GM23338 (cell line): Measurements from ENCODE around the gene PDE4B. TPM values are rescaled to one million over a fixed set of nuclear protein-coding genes. Genes with fewer than 3 reads are reported as not detected.

Source experiments
- ATAC-seq: fragments of 200-7000 bp; cut with Tn5 transposase; 3 replicates; pipeline ENCODE4 v1.9.1; 2020
- DNase-seq: peaks from one replicate; pipeline ENCODE4 v3.0.0-alpha.2; 2015; ENCODE audit warnings: low spot score
- H2AFZ ChIP-seq: fragments of 200-600 bp; sonication (generic); 2 replicates; pipeline ENCODE4 v1.8.0; 2016; ENCODE audit warnings: antibody characterized with exemption, mild to moderate bottlenecking, moderate library complexity
- H3F3A ChIP-seq: fragments of 200-600 bp; sonication (generic); replicated peaks from 2 replicates; pipeline ENCODE4 v1.8.0; 2017; ENCODE audit warnings: antibody characterized with exemption, mixed run types, low read depth
- H3K27ac ChIP-seq: fragments of 200-600 bp; sonication (generic); 2 replicates; pipeline ENCODE4 v1.6.1; 2016; ENCODE audit warnings: low read depth
- H3K27me3 ChIP-seq: fragments of 200-600 bp; sonication (generic); 2 replicates; pipeline ENCODE4 v1.8.0; 2016; ENCODE audit warnings: mild to moderate bottlenecking, mixed run types, moderate library complexity; ENCODE audit not compliant: insufficient read depth
- H3K36me3 ChIP-seq: fragments of 200-600 bp; sonication (generic); 2 replicates; pipeline ENCODE4 v1.8.0; 2016; ENCODE audit warnings: mild to moderate bottlenecking; ENCODE audit not compliant: insufficient read depth
- H3K4me1 ChIP-seq: fragments of 200-600 bp; sonication (generic); 2 replicates; pipeline ENCODE4 v1.8.0; 2016; ENCODE audit warnings: mild to moderate bottlenecking, moderate library complexity; ENCODE audit not compliant: insufficient read depth
- H3K4me2 ChIP-seq: fragments of 200-600 bp; sonication (generic); 2 replicates; pipeline ENCODE4 v1.7.1; 2017; ENCODE audit warnings: mixed run types
- H3K4me3 ChIP-seq: fragments of 200-600 bp; sonication (generic); 2 replicates; pipeline ENCODE4 v1.6.1; 2016; ENCODE audit warnings: mixed run types
- H3K79me2 ChIP-seq: fragments of 200-600 bp; sonication (generic); replicated peaks from 2 replicates; pipeline ENCODE4 v1.8.0; 2017; ENCODE audit warnings: mild to moderate bottlenecking; ENCODE audit not compliant: insufficient read depth
- H3K9me2 ChIP-seq: fragments of 200-600 bp; sonication (generic); 2 replicates; pipeline ENCODE4 v1.8.0; 2017; ENCODE audit not compliant: insufficient read depth
- H4K20me1 ChIP-seq: fragments of 200-600 bp; sonication (generic); replicated peaks from 2 replicates; pipeline ENCODE4 v1.8.0; 2017; ENCODE audit warnings: mild to moderate bottlenecking; ENCODE audit not compliant: insufficient read depth
- H3K27ac Mint-ChIP-seq: 2 replicates; pipeline ENCODE4 v1.8.0; 2020; ENCODE audit warnings: inconsistent platforms, mild to moderate bottlenecking, moderate library complexity, mixed read lengths
- H3K27me3 Mint-ChIP-seq: 3 replicates; pipeline ENCODE4 v1.8.0; 2022; ENCODE audit warnings: low read depth, mild to moderate bottlenecking, moderate library complexity, mixed read lengths, inconsistent platforms; ENCODE audit not compliant: insufficient read depth, poor library complexity
- H3K36me3 Mint-ChIP-seq: 3 replicates; pipeline ENCODE4 v1.8.0; 2021; ENCODE audit warnings: low read depth, mild to moderate bottlenecking, inconsistent platforms, moderate library complexity, mixed read lengths
- H3K4me1 Mint-ChIP-seq: 3 replicates; pipeline ENCODE4 v1.8.0; 2020; ENCODE audit warnings: mild to moderate bottlenecking, inconsistent platforms, mixed read lengths
- H3K4me3 Mint-ChIP-seq: 3 replicates; pipeline ENCODE4 v1.8.0; 2021; ENCODE audit warnings: moderate library complexity, mild to moderate bottlenecking, inconsistent platforms, mixed read lengths
- H3K9me3 Mint-ChIP-seq: 3 replicates; pipeline ENCODE4 v1.8.0; 2020; ENCODE audit warnings: moderate library complexity, mild to moderate bottlenecking, inconsistent platforms, mixed read lengths
- CTCF ChIP-seq, 2 experiments: fragments of 200-600 bp in 1 of 2; sonication (generic) in 1 of 2; conservative IDR thresholded peaks; 2 replicates each; pipeline versions ENCODE4 v1.5.1 to v1.6.1; 2016 to 2017; ENCODE audit warnings: antibody characterized with exemption in 2 of 2, low read depth in 2 of 2, mild to moderate bottlenecking in 2 of 2, moderate library complexity in 1 of 2
- EZH2 ChIP-seq: fragments of 200-600 bp; sonication (generic); IDR thresholded peaks from one replicate; pipeline ENCODE4 v1.8.0; 2017; ENCODE audit warnings: antibody characterized with exemption, mild to moderate bottlenecking, low read depth; ENCODE audit not compliant: unreplicated experiment
- EZH2phosphoT487 ChIP-seq: fragments of 200-600 bp; sonication (generic); IDR thresholded peaks from one replicate; pipeline ENCODE4 v1.8.1; 2018; ENCODE audit warnings: antibody characterized with exemption; ENCODE audit not compliant: unreplicated experiment
- NANOG ChIP-seq: IDR thresholded peaks from 2 replicates; pipeline ENCODE4 v1.6.1; 2016; ENCODE audit warnings: antibody characterized with exemption, borderline replicate concordance
- STAT1 ChIP-seq: IDR thresholded peaks from one replicate; pipeline ENCODE4 v1.6.1; 2016; ENCODE audit warnings: antibody characterized with exemption; ENCODE audit not compliant: unreplicated experiment
- ZNF114 ChIP-seq: fragments of 250-450 bp; sonication (Bioruptor Pico); IDR thresholded peaks from 2 replicates; pipeline ENCODE4 v1.5.0; 2020; ENCODE audit warnings: mild to moderate bottlenecking, moderate library complexity
- ZNF331 ChIP-seq: fragments of 250-450 bp; sonication (Bioruptor Pico); IDR thresholded peaks from 2 replicates; pipeline ENCODE4 v1.5.0; 2020; ENCODE audit warnings: low read depth, mild to moderate bottlenecking, moderate library complexity
- ZNF462 ChIP-seq: fragments of 250-450 bp; sonication (Bioruptor Pico); IDR thresholded peaks from 2 replicates; pipeline ENCODE4 v1.5.0; 2020; ENCODE audit warnings: mild to moderate bottlenecking, moderate library complexity
- polyA plus RNA-seq: library from polyadenylated mRNA; unstranded; fragments of >200 nt; fragmentation: Nextera tagmentation; extraction: Ambion mirVana; gene quantifications from 2 replicates; pipeline ENCODE4 v1.2.1, GENCODE V29; 2016
- total RNA-seq: library from RNA; depleted of rRNA; stranded (reverse); fragments of >200 nt; shearing (Covaris generic); gene quantifications from 2 replicates; pipeline ENCODE4 v1.2.3, GENCODE V29; 2014

PDE4B gene
- total and polyA plus RNA-seq, 2 experiments from 2014 or later = 14.0 to 25.6 TPM

GRCh38 chr1:66351913-66352312, 559.2 kb downstream of the PDE4B start (continued):
- no peak for TF ChIP-seq ZNF462
- TF ChIP-seq NANOG = no peak

- ATAC-seq (no peak), DNase-seq (no peak)
- Histone ChIP-seq H4K20me1 (no peaks in the 10 kb centered on the region), H3K36me3 (no peaks in the 10 kb centered on the region), H3K4me1 (peaks cover 74% of the 10 kb centered on the region), H3K9me2 (no peaks in the 10 kb centered on the region), H3K4me3 (peak overlapping the region; percentile 46; the same call in 1 of the 2 replicates), H3K27me3 (no peaks in the 10 kb centered on the region), H2AFZ (no peak overlapping the region), H3K27ac (peak overlapping the region; percentile 98), H3K4me2 (peak overlapping the region; percentile 74), H3K79me2 (peaks cover 63% of the 10 kb centered on the region), H3F3A (no peaks in the 10 kb centered on the region; the same call in 1 of the 2 replicates)
- Mint-ChIP-seq H3K9me3 (no peaks in the 10 kb centered on the region), H3K4me3 (peak overlapping the region; percentile 49; the same call in 1 of the 3 replicates), H3K4me1 (peaks cover 81% of the 10 kb centered on the region), H3K36me3 (no peaks in the 10 kb centered on the region), H3K27me3 (peaks cover 2% of the 10 kb centered on the region), H3K27ac (peak overlapping the region; percentile 89)
- TF ChIP-seq EZH2 = no peak
- TF ChIP-seq EZH2phosphoT487 = no peak
- no peak for TF ChIP-seq ZNF114 (CRISPR knock-in tag)
- no peak for TF ChIP-seq ZNF331 (CRISPR knock-in tag)
- no peak for TF ChIP-seq ZNF462
- no peak for TF ChIP-seq CTCF (conservative IDR thresholded peaks at IDR 0.05; ENCODE audit: low read depth in 2 of 2)
- no peak for TF ChIP-seq STAT1
Observed at GRCh38 chr1:66352792-66353191, 560.1 kb downstream of the PDE4B start.
